WTC11 (cell line): ENCODE data around the gene SLC15A2.

Source experiments
- CTCF ChIP-seq: fragments of 200-600 bp; IDR thresholded peaks from 2 replicates; pipeline ENCODE4 v1.8.0; 2022; ENCODE audit warnings: antibody characterized with exemption
- MYBL2 ChIP-seq: sonication (generic); formaldehyde crosslinking; IDR thresholded peaks from 2 replicates; pipeline ENCODE4 v1.8.1; 2023; ENCODE audit warnings: mild to moderate bottlenecking, moderate library complexity, missing genetic modification reagents
- TP53 ChIP-seq: sonication (generic); formaldehyde crosslinking; IDR thresholded peaks from 2 replicates; pipeline ENCODE4 v1.8.1; 2023; ENCODE audit warnings: mild to moderate bottlenecking, missing genetic modification reagents

GRCh38 chr3:121943431-121943830 is 49.2 kb downstream of the SLC15A2 start:
- TF ChIP-seq CTCF (no peak), TP53 (no peak), MYBL2 (CRISPR knock-in tag) (no peak)
